Glomerular visceral epithelial cell (primary cell): ENCODE measurements around the gene CHCHD3.
"Not testable (repeated sequence)": the region's sequence is repeated elsewhere in the genome, so short reads cannot be mapped to it uniquely, and the experiment has no call there.

Experiments used
- DNase-seq: peaks from one replicate; pipeline ENCODE4 v3.0.0-alpha.2; 2016; ENCODE audit errors: extremely low spot score

The CHCHD3 gene

DNA sequence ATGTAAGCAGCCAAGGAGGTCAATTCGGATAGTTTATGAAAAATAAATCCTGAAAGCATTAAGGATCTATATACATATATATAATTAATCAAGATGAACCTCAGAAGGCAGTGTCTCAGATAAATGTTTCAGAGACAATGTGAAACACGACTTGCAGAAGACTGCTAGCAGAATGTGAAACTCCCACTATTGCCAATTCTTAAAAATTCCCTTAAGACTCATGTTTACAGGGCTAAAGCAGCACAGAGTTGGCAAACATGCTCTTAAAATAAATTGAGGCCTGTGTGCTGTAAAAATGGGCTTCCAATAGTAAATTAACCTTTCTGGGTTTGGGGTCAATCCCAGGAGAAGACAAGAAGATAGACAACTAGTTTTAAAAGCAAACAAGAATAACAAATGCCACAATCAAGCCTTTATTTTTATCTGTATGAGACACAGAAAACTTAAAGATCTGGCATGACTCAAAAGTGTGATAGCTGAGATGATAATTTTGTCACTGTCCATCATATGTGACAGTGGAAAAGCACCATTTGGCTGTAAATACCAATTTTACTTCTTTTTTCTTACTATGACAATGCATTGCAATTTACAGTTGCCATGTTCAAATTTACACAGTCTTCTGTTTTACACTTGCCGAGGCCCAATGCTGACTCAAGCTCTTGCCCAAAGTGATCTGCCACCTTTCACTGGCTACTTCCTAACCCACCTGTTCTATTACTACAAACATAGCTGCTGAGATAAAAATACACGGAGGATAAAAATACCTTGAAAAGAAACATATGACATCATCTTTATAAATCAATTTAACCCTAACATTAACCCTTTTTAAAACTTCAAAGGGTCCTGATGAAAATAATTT is 78.6 kb downstream of the CHCHD3 start:
- no peak for DNase-seq

DNA sequence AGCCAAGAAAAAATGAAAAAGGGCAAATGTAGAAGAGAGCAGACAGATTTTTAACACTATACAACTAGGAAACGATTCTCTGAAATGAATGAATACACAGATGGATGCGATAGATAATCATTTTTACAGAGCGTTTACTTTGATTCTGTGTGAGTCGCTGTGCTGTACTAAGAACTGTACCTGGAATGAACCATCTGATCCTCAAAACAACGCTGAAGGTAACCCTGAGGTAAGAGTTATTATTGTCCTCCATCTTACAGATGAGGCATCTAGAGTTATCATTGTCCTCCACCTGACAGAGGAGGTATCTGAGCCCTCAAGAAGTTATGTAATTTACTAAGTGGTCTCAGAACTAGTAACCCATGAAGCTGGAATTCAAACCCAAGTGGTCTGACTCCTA is 80.2 kb downstream of the CHCHD3 start:
- DNase-seq, result no peak

DNA sequence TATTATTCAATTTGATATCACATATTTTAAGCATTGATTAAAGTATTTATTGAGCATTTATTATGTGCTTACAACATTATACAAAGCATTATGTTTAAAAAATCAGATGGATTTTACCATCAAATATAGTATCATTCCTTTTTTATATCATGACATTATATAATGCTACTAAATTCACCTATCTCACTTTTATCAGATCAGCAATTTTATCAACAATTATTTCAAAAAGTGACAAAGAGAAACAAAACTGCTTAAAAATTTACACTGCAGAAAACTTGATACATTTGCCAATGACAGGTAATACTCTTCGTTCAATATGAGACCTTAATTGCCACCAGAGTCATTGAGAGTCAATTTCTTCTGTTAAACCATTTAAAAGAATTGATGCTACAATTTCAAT is 82.0 kb downstream of the CHCHD3 start:
- DNase-seq, result no peak

DNA sequence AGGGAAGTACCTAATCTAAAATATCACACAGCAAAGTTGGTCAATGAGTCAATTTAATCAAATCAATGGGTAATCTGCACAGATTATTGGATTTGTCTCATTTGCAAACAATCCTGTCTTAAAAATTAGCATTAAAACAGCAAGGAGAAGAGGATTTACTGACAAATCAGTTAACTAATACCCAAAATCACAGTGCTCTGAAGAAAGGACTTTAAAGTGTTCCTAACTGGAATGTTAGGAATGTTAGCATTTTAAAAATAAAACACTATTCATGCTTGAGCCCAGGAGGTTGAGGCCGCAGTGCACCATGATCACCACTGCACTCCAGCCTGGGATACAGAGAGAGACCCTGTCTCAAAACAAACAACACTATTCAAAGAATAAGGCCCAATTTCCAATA is 83.1 kb downstream of the CHCHD3 start:
- peak; percentile 1 for DNase-seq

DNA sequence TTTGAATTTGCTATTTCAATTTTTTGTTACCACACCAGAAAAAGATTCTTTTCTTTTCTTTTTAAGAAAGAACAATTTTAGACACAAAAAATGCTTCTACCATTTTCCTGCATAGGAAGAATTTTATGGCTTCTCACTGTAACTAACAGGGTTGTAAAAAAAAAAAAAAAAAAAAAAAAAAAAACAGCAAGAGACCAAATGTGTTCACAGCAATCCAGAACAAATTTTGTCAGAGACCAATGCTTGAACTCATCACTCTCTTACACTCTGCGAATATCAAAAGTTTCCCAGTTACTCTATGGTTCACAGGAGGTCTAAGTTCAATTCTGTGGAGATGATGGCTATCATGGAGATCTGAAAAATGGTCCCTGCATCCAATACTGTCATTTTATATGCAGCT is 84.4 kb downstream of the CHCHD3 start:
- no peak for DNase-seq

DNA sequence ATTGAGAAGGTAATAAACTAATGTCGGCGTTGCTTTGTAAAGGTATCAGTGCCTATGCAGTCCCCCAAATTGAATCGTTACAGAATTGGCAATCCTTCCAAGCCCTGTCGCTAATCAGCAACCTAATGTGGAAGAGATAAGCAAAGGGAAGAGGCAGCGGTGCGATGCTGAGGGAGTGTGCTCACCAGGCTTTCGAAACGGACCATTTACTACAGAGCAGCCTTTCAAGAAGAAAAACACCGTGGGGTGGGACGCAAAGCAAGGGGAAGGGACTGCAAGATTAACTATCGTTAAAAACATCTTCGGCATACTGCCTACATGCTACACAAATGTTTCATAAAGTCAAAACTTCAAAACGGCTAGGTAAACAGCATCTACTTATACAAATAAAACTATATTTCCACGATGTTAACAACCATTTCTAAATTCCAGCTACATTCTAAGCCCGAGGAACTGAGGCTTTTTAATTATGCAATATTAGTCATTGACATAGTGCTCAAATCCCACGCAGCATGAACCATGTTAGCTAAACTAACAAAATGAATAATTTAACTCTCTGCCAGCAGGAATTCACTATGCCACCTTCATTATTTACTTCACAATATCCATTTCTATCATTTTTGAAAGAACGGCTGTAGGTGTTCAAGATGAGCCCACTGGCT is 85.2 kb downstream of the CHCHD3 start:
- DNase-seq, result no peak

DNA sequence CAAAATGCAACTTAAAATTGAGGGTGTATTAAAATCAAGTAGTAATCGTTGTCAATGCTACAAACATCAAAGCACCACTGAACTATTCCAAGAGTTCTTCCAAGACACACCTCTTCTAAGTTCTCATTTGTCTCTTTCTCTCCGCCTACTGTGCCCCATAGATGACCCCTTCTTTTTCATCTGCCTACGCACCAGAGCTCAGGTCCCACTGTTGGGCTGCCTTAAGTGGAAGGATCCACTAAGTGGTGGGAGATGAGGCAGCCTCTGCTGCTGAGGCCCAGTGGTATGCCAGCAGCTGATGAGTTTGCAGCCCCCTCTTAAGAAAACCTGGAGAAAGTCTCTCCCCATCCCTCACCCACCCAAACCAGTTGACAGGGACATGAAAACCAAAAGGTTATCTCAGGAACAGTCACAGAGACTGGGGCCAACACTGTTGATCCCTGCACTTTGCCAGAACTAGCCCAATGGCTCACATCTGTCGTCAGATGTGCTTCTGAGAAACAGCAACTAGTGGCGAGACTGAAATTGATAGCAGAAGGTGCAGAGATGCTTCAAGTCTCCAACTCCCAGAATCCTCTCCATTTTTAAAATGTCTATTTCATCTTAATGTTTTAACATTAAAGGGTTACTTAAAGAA is 88.4 kb downstream of the CHCHD3 start:
- DNase-seq, result no peak

DNA sequence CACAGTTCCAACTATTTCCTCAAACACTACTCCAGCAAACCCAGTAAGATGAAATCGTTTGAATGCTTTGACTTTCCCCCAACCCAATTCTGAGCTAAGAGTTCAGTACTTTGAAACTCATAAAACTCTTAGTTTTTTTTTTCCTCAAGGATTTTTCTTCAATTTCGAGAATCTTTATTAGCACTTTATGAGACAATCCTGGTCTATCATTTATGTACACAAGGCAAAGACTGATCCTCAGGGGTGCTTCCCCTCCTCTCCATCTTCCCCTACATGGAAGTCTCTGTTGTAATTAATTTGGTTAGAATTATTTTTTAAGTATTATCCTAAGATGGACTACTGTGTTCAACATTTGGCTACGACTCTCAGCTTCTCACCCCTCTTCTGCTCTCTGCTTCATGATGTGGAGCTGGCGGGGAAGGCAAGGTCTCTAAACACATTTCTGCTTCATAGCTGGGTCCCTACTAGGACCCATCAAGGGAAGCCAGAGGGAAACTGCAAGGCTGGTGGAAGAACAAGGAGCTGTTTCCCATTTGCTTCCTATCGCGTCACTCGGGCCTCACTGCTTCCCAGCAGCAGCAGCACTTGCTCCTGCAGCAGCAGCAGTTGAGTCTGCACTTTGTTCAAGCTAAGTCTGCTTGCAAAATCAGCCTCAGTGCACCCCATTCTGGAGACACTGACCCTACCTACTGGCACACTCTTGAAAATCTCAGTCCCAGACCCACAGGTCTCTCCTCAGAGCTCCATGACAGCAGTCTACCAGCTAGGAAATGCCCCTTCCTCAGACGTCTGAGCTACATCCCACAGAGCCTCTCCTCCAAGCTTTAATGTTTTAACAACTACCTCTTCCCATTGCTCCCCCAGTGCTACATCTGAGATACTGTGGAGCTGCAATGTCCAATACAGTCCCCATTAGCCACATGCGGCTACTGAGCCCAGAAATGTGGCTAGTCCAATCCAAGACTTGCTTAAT is 90.0 kb downstream of the CHCHD3 start:
- no peak for DNase-seq

DNA sequence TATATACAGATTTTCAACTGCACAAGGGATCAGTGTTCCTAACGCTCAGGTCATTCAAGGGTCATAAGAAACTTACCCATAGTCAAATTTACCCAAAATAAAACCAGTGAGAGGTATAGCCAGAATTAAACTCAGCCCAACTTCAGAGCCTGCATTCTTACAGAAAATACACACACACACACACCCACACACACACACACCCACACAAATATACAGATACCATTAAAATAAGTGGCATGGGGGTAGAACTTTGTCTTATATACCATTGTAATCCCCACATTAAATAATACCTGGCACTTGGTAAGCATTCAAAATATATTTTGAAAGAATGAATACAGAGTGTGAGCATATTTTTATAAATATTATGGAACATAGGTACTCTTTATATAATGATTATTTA is 93.8 kb downstream of the CHCHD3 start:
- no peak for DNase-seq

DNA sequence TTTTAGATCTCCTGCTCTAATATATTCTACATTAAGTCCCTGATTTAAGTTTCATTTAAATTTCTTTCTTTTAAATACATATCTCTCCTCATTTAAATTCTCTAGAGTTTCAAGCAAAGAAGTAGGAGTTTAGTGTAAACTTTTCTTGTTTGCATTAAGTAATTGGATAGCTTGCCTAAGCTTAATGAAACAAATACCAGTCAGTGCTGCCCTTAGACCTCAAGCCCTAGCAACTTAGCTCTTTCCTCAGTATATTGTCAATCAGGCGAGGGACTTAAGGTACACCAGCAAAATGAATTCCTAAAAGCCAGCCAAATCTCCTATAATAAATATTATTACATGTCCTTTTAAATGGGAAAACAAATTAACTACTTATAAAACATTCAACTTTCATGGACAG is 101.5 kb downstream of the CHCHD3 start:
- no peak for DNase-seq

DNA sequence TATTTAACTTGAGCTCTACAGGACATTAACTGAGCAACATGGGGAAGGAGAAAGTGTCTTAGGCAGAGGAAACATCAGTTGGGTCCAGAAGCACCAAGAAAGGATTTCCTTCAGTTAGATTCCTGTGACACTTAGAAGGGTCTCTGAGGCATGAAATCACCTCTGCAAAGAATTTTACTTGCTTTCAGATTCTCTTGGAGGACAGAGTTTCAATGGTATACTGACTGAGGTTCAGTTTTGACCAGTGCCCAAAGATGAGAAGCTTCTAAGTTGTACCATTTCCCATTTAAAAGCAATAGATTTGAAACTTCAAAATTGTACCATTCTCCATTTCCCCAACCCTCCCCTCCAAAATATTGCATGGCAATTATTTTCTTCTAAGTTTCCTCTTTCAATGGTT is 102.4 kb downstream of the CHCHD3 start:
- DNase-seq, result no peak

DNA sequence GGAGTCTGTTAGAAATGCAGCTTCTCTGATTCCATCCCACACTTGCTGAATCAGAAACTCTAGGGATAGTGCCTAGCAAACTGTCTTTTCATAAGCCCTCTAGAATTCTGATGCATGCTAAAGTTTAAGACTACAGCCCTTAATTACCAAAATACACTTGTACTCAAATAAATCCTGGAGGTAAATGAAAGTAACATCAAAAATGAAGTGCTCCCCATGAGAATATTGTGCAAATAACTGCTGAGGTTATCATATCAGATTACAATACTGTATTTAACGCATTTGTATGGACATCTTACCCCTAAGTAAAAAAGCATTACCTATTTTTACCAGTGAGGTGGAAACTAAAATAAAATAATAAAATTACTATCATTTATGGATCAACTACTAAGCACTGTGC is 104.7 kb downstream of the CHCHD3 start:
- DNase-seq, result no peak

DNA sequence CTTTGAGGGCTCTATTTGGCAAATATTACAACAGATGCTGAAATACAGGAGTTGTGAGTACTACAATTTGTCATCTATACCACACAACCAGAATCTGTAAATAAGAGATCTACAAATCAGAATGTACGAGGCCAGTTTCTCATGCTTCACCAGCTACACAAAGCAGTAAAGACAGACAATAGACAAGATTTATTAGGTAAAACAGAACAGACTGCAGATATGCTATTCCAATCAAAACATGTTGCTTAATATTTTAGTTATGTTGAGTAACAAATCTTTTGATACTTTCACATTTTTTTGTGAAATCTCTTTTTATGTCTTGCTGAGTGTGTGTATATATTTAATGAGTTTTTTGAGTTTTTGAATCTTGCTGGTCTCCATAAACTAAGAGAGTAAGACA is 109.1 kb downstream of the CHCHD3 start:
- DNase-seq, result no peak

DNA sequence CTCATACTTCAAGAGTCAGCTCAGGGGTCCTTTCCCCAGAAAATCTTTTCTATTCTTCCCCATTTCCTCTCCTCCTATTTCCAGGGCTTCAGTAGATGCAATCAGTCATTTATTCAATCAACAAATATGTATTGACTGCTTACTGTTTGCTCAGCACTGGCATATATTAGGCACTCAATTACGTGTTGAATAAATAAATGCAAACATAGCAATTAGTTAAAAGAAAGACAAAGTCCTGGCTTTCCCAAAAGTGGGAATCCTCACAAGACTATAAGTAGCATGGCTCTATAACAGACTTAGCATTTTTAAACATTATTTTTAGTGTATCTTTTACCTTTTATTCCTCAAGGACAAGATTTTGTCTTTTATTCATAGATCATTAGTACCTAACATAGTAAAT is 111.6 kb downstream of the CHCHD3 start:
- DNase-seq, result no peak

DNA sequence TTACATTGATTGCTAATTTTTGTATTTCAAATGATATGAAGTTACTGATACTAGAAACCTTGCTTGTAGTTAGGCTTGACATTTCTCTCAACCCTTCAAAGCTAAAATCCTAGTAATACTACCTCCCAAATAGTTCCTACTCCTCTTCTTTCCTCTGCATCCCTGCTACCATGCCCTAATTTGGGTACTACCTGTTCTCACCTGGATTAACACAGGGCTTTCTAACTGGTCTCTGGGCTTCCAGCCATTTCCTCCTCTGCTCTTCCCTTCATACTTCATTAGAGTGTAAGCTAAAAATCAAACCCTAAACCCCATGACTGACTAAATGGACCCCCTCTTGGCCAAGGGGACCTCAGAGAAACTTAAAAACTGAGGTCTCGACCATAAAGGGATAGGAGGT is 112.4 kb downstream of the CHCHD3 start:
- DNase-seq, result no peak

DNA sequence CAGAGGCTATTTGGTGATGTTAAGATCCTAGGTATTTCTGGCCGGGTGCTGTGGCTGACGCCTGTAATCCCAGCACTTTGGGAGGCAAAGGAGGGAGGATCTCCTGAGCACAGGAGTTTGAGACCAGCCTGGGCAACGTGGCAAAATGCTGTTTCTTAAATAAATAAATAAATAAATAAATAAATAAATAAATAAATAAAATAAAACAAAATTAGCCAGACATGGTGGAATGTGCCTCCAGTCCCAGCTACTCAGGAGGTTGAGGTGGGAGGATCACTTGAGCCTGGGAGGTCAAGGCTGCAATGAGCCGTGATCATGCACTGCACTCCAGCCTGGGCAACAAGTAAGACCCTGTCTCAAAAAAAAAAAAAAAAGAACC is 114.4 kb downstream of the CHCHD3 start:
- DNase-seq, result not testable (repeated sequence)

DNA sequence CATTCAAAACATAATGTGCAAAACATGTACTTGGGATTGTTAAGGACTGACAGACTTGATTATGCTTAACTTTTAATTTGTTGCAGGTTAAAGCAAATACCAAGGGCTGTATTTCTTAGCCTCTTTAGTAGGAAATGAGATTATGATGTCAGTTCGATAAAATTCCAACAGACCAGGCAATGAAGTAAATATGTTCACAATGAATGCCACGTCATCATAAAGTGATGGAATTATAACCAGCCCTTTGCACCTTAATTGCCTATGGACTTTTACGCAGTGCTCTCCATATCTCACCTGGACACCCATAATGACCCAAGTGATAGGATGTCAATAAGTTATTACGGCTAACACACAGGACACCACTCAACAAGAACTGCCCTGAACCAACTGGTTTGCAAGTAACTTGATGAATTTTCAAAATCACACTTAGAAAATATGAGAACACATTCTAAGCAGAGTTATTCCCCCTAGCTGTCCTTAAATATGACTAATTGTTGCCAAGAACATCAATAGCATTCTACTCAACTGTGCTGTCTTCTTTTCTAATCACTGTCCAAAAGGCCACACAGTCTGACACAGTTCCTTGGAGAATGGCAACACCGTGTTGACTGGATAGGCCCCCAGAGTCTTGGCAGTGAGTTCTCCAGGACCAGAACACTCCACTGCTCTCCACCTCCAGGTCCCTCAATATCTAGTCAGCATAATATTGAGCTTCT is 115.0 kb downstream of the CHCHD3 start:
- DNase-seq, result no peak

DNA sequence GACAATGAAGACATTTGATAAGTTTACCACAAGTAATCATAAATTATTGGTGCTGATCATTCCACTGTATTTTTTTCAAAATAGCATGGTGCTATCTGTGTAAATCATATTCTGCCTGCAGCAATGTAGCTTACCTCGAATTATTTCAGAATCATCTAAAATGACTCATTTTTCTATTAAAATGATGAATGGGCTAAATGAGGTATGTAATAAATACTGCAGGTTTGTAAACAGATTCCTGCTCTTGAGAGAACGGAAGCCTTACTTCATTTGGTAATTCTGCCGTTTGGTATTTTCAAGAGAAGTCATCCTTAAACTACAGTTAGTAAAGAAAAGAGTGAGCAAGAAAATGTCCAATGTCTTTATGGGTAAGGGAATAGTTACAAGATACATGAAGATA is 115.9 kb downstream of the CHCHD3 start:
- no peak for DNase-seq

DNA sequence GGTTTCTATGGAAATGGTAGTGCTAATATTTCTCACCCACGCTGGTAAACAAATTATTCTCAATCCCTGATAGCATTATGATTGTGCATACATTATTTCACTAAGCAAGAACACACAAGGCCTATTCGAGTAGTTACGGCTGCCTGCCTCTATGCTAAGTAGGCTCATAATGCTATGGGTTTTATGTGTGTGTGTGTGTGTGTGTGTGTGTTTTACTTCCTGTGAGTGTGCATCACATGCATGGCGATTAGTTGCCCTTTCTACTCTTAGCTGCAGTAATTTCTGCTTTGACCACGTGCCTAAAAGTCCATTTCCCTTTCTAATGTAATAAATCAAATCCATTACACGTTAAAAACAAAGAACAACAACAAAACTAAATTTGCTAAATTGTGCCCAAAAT is 117.0 kb downstream of the CHCHD3 start:
- no peak for DNase-seq

DNA sequence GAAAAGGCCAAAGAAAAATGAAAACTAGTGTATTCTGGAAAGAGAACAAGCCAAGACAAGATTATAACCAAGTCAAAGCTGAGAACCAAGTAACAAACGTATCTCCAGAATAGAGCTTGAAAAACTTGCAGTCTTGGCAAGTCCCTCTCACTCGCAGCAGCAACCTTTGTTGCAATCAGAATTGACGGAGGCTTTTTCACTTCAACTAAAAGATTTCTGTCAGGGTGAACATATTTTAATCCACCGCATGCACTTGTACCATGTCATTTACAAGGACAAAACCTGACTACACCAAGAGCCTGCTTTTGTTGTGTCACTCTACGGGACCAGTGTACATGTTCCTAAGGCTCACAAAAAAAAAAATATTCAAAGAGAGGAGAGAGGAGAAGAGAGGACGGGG is 122.0 kb downstream of the CHCHD3 start:
- no peak for DNase-seq

DNA sequence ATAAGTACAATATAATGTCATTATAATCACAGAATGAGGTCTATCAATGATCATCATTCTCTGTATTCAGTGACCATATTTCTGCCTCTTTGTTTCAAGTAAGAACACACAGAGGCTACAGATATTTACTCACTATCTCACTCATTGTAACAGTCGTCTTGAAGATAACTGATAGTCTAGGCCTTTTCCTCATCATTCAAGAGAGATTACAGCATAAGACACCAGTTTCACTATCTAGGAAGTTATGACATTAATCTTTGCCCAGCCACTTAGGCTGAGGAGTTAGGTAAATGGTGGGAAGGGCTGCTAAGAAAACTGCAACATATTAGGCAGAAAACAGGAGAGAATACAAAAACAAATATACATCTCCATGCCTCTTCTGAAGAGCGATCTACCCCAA is 125.3 kb downstream of the CHCHD3 start:
- DNase-seq, result no peak
